Neutrophil (primary cell): ENCODE measurements around the gene SLFNL1.
A peak's percentile ranks its signal among the peaks of the same experiment; 100 is the strongest.

Experiments used
- H3K27ac ChIP-seq: fragments of 200-600 bp; sonication (generic); 2 replicates; pipeline ENCODE4 v1.5.1; 2016; ENCODE audit warnings: mild to moderate bottlenecking, moderate library complexity
- H3K27me3 ChIP-seq: fragments of 200-600 bp; sonication (generic); 2 replicates; pipeline ENCODE4 v1.6.0; 2016; ENCODE audit warnings: mild to moderate bottlenecking
- H3K36me3 ChIP-seq: fragments of 200-600 bp; sonication (generic); 2 replicates; pipeline ENCODE4 v1.5.1; 2017
- H3K4me1 ChIP-seq, 2 experiments: fragments of 200-600 bp in 1 of 2; sonication (generic) in 1 of 2; 1 replicate in 1 of 2; 2 replicates in 1 of 2; pipeline versions ENCODE4 v1.5.1 to v1.6.1; 2013 to 2016; ENCODE audit warnings: low read depth in 1 of 2, low read length in 1 of 2, mild to moderate bottlenecking in 1 of 2, moderate library complexity in 1 of 2; ENCODE audit not compliant: control insufficient read depth in 1 of 2, insufficient read depth in 1 of 2
- H3K4me3 ChIP-seq, 2 experiments: fragments of 200-600 bp in 1 of 2; sonication (generic) in 1 of 2; 1 replicate in 1 of 2; 2 replicates in 1 of 2; pipeline ENCODE4 v1.5.1; 2013 to 2016; ENCODE audit warnings: low read depth in 1 of 2, low read length in 1 of 2, mild to moderate bottlenecking in 1 of 2, moderate library complexity in 1 of 2
- H3K9me3 ChIP-seq: fragments of 200-600 bp; sonication (generic); 2 replicates; pipeline ENCODE4 v1.5.1; 2016
- TF ChIP-seq, protein P1 (sequence below): fragments of 200-600 bp; sonication (generic); IDR thresholded peaks from 2 replicates; pipeline ENCODE4 v1.5.1; 2016; ENCODE audit warnings: antibody characterized with exemption

The SLFNL1 gene

DNA sequence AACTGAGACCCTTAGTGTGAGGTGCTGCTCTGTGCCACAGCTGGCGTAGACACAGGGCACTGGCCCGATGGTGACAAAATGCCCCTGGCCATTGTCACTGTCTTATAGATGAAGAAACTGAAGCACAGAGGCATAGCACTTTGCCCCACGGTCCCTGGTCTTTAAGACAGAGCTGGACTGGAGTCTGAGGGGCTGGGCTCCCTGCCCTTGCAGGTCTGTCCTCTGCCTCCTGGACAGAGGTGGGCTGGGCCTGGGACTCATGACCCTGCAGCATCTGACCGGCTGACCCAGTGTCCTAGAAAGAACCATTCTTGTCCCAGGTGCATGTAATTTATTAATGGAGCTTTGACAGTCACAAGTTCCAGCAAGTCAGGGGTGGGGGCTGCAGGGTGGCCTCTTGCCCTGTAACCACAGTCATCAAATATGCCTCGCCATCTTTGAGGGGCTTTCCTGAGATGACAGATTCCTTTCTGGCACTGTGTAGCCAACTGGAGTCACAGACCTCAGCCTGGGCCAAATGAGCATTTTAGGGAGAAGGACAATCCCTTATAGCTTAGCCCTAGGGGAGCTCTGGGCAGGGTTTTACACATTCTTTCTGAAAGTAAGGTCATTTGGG, 6.1 kb downstream of the SLFNL1 start:
- H3K4me3 ChIP-seq, result no peak overlapping the region
- H3K4me1 ChIP-seq, result peaks cover 26 to 39% of the 10 kb centered on the region in 2 experiments
- TF ChIP-seq, protein P1, sequence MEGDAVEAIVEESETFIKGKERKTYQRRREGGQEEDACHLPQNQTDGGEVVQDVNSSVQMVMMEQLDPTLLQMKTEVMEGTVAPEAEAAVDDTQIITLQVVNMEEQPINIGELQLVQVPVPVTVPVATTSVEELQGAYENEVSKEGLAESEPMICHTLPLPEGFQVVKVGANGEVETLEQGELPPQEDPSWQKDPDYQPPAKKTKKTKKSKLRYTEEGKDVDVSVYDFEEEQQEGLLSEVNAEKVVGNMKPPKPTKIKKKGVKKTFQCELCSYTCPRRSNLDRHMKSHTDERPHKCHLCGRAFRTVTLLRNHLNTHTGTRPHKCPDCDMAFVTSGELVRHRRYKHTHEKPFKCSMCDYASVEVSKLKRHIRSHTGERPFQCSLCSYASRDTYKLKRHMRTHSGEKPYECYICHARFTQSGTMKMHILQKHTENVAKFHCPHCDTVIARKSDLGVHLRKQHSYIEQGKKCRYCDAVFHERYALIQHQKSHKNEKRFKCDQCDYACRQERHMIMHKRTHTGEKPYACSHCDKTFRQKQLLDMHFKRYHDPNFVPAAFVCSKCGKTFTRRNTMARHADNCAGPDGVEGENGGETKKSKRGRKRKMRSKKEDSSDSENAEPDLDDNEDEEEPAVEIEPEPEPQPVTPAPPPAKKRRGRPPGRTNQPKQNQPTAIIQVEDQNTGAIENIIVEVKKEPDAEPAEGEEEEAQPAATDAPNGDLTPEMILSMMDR, result no peak
- no peak overlapping the region for H3K27ac ChIP-seq
- H3K36me3 ChIP-seq, result no peaks in the 10 kb centered on the region
- H3K27me3 ChIP-seq, result no peaks in the 10 kb centered on the region
- no peaks in the 10 kb centered on the region for H3K9me3 ChIP-seq

DNA sequence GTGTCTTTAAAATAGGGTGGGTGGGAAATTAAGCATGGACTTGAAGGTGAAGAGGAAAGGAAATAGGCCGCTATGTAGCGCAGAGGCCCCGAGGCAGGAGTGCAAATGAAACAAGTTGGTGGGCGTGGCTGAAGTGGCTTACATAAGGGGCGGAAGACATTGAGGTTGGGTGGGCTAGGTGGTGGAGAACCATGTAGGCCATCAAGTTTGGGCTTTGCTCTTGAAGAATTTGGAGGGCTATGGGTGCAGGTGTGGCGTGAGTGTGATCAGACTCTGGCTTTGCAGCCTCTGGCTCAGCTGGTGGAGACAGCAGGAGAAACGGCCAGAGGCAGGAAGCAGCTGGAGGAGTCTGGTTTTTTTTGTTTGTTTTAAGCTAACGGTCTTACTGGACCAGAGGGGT, 6.7 kb downstream of the SLFNL1 start:
- Histone ChIP-seq H3K36me3 (no peaks in the 10 kb centered on the region), H3K4me3 (no peak overlapping the region), H3K27me3 (no peaks in the 10 kb centered on the region), H3K4me1 (peaks cover 26 to 39% of the 10 kb centered on the region in 2 experiments), H3K27ac (no peak overlapping the region), H3K9me3 (no peaks in the 10 kb centered on the region)
- TF ChIP-seq, protein P1, result no peak

DNA sequence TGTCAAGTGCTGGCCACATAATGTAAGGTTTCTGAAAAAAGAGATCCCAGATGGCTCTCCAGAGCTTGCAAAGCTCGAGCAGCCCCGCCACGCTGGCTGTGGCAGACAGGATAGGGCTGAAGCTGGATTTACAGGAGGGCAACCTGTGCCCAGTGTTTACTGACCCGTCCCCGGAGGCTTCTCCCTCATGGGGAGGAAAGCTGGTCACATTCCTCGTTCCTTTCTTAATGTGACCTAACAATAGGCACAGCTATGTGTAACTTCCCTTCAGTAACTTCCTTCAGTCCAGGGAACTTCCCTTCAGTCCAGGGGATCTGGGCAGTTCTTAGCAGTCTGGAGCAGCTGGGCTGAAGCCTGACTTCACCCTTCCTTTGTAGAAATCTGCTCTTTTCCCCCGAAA, 7.7 kb downstream of the SLFNL1 start:
- Histone ChIP-seq H3K36me3 (peaks cover 2% of the 10 kb centered on the region), H3K27me3 (no peaks in the 10 kb centered on the region), H3K27ac (peak overlapping the region; percentile 72), H3K4me1 (peaks cover 26 to 39% of the 10 kb centered on the region in 2 experiments), H3K9me3 (no peaks in the 10 kb centered on the region), H3K4me3 (no peak overlapping the region)
- TF ChIP-seq, protein P1, result no peak

DNA sequence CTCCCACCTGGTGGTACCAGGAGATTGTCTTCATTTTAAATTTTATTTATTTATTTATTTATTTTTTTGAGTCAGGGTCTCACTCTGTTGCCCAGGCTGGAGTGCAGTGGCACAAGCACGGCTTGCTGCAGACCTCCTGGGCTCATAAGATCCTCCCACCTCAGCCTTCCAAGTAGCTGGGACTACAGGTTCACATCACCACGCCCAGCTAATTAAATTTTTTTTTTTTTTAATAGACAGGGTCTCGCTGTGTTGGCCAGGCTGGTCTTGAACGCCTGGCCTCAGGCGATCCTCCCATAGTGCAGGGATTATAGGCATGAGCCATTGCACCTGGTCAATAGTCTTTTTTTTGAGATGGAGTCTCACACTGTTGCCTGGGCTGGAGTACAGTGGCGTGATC, 8.5 kb downstream of the SLFNL1 start:
- H3K4me1 ChIP-seq, result peaks cover 26 to 39% of the 10 kb centered on the region in 2 experiments
- no peaks in the 10 kb centered on the region for H3K9me3 ChIP-seq
- no peaks in the 10 kb centered on the region for H3K27me3 ChIP-seq
- H3K27ac ChIP-seq, result no peak overlapping the region
- peaks cover 10% of the 10 kb centered on the region for H3K36me3 ChIP-seq
- TF ChIP-seq, protein P1, result no peak
- no peak overlapping the region for H3K4me3 ChIP-seq

DNA sequence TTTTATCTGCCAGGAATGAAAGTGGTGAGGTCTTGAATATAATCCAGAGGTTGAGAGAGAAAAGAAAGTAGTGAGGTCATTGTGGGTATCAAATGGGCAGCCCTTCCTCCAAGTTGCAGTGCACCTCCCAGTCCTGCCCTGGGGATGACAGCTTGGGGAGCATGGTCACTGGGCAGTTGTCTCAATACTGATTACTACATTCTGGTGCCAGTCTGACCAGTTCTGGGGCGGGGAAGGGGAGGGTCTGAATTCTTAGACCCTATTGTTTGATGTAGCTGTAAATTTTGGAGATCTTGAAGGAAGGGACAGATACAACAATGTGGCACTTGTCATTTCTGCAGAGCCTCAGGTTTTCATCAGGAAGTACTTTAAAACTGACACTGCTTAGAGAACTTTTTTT, 11.2 kb downstream of the SLFNL1 start:
- Histone ChIP-seq H3K4me1 (peaks cover 26 to 39% of the 10 kb centered on the region in 2 experiments), H3K27ac (no peak overlapping the region), H3K27me3 (no peaks in the 10 kb centered on the region), H3K4me3 (no peak overlapping the region), H3K9me3 (no peaks in the 10 kb centered on the region), H3K36me3 (peaks cover 33% of the 10 kb centered on the region)
- TF ChIP-seq, protein P1, result no peak
